Gastrocnemius medialis (tissue), 4 donors: Measurements from ENCODE around the gene TCF3. TPM values are rescaled to one million over a fixed set of nuclear protein-coding genes. Genes with fewer than 3 reads are reported as not detected.

Experiments
- ATAC-seq, 2 donors: fragments of 150-250 bp; one replicate each; pipeline ENCODE4 v1.9.1; 2016
- DNase-seq, 2 donors: peaks; one replicate each; pipeline ENCODE4 v3.0.0-alpha.2; 2019
- H3K27ac ChIP-seq, 4 donors: fragments of 200-600 bp; sonication (generic); 1 replicate in 1 of 4; 2 replicates in 3 of 4; pipeline ENCODE4 v1.5.1; 2016 to 2018; ENCODE audit warnings: mild to moderate bottlenecking in 2 of 4, moderate library complexity in 1 of 4
- H3K27me3 ChIP-seq, 3 donors: fragments of 200-600 bp; sonication (generic) in 2 of 3; 1 replicate in 1 of 3; 2 replicates in 2 of 3; pipeline versions ENCODE4 v1.5.1 to v1.6.0; 2016 to 2019; ENCODE audit warnings: mild to moderate bottlenecking in 1 of 3, moderate library complexity in 1 of 3
- H3K36me3 ChIP-seq, 2 donors: fragments of 200-600 bp; sonication (generic) in 1 of 2; one replicate each; pipeline ENCODE4 v1.5.1; 2017 to 2018
- H3K4me1 ChIP-seq, 2 donors: fragments of 200-600 bp; sonication (generic) in 1 of 2; one replicate each; pipeline ENCODE4 v1.5.1; 2016 to 2017; ENCODE audit warnings: mild to moderate bottlenecking in 2 of 2
- H3K4me3 ChIP-seq, 4 donors: fragments of 200-600 bp; sonication (generic) in 3 of 4; 1 replicate in 1 of 4; 2 replicates in 3 of 4; pipeline ENCODE4 v1.5.1; 2016 to 2019; ENCODE audit warnings: mild to moderate bottlenecking in 2 of 4
- H3K9me3 ChIP-seq, 3 donors: fragments of 200-600 bp; sonication (generic) in 2 of 3; 1 replicate in 1 of 3; 2 replicates in 2 of 3; pipeline ENCODE4 v1.5.1; 2016 to 2019
- CTCF ChIP-seq, 5 experiments: fragments of 450-650 bp in 3 of 5; fragments of 200-600 bp in 2 of 5; sonication (generic) in 2 of 5; IDR thresholded peaks in 4 of 5; conservative IDR thresholded peaks in 1 of 5; 1 replicate in 4 of 5; 2 replicates in 1 of 5; pipeline ENCODE4 v1.5.1; 2016 to 2019; ENCODE audit warnings: antibody characterized with exemption in 5 of 5, mild to moderate bottlenecking in 3 of 5, moderate library complexity in 3 of 5
- POLR2A ChIP-seq, 2 donors: fragments of 450-650 bp; IDR thresholded peaks; one replicate each; pipeline ENCODE4 v1.6.1; 2017; ENCODE audit warnings: antibody characterized with exemption in 2 of 2, mild to moderate bottlenecking in 2 of 2, moderate library complexity in 2 of 2
- in situ Hi-C, 4 donors: fragments of 200-750 bp; cut with MboI; loops; one replicate each; pipeline versions ENCODE4 v1.15.0 to v1.8.0; 2017; ENCODE audit warnings: low sequenced_read_pairs in 4 of 4
- intact Hi-C: fragments of 100-400 bp; cut with DNase I; formaldehyde crosslinking; loops from one replicate; pipeline ENCODE4 v1.15.1; 2023; ENCODE audit warnings: low total_unique reads
- total RNA-seq, 4 donors: library from RNA; depleted of rRNA; stranded (reverse); fragments of >200 nt; gene quantifications; one replicate each; pipeline versions ENCODE4 v1.1.0 to v1.2.3, GENCODE V29; 2016

Gene TCF3
- total RNA-seq, 4 donors from 2014 or later: 22.0 to 58.6 (median 42.5) TPM

- in situ Hi-C loops: no loop called here
- Histone ChIP-seq H3K27me3 (no peaks in the 10 kb centered on the region), H3K27ac (no peak overlapping the region), H3K4me3 (no peak overlapping the region), H3K36me3 (peaks cover 0 to 38% of the 10 kb centered on the region in 2 donors), H3K4me1 (peaks cover 9 to 10% of the 10 kb centered on the region in 2 donors), H3K9me3 (no peaks in the 10 kb centered on the region)
- TF ChIP-seq CTCF (IDR thresholded peaks at IDR 0.05 in 4 of 5, conservative IDR thresholded peaks at IDR 0.05 in 1 of 5) (no peak), POLR2A (IDR thresholded peaks at IDR 0.05) (no peak)
- intact Hi-C loops: no loop called here
- DNase-seq: no peak
- no peak for ATAC-seq
Observed at GRCh38 chr19:1585243-1585580, 67.2 kb downstream of the TCF3 start.

DNA sequence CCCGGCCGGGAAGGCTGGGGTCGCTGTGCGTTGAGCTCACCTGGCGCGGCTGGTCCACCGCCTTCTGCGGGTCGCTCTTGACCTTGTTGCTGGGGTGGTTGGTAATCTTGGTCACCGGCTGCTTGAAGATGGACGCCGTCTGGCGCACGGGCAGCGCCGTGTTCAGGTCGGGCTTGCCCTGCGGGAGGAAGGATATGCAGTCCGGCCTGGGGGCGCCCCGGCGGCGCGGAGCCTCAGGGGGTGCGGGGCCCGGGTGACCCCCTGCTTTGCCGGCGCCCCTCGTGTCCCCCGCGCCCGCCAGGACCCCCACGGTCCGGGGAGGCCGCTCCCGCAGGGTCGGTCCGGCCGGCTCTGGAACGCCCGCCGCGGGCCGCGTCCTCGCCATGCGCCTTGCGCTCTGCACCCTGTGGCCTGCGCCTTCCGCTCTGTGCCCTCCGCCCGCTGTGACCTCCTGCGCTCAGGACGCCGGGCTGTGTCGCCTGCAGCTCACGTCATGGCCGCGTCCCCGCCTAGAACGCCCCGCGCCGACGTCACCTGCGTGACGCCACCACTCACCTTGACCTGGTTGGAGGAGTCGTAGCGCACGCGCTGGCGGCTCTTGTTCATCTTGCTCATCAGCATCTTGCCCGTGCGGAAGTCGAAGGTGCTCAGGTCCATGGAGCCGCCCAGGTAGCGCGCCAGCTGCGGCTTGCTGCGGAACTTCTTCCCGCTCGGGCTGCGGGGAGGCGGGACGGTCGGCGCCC, 67.7 kb downstream of the TCF3 start:
- DNase-seq (no peak), ATAC-seq (no peak)
- intact Hi-C loops (no loop called here), in situ Hi-C loops (no loop called here)
- H3K36me3 ChIP-seq: peaks cover 0 to 44% of the 10 kb centered on the region in 2 donors
- no peak overlapping the region for H3K27ac ChIP-seq
- no peaks in the 10 kb centered on the region for H3K27me3 ChIP-seq
- TF ChIP-seq CTCF (IDR thresholded peaks at IDR 0.05 in 4 of 5, conservative IDR thresholded peaks at IDR 0.05 in 1 of 5): no peak
- no peak for TF ChIP-seq POLR2A (IDR thresholded peaks at IDR 0.05)
- H3K9me3 ChIP-seq: no peaks in the 10 kb centered on the region
- peaks cover 3 to 10% of the 10 kb centered on the region in 2 donors for H3K4me1 ChIP-seq
- H3K4me3 ChIP-seq: no peak overlapping the region

DNA sequence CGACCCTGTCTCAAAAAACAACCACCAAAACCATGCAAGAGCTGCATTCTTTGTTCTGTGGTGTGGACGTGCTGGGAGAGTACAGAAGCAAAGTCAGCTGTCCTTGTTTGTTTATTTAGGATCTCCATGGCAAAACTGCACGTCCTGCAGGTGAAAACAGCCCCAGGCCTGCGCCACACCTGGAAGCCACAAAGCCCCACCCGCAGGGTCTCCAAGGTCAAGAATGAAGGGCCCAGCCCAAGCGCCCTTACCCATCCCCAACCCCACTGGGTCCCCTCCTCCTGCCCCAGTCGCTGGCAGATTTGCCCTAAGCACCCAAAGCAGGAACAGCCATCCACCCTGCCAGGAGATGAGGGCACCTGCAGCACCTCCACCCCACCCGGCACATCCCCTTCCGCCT, 70.2 kb downstream of the TCF3 start:
- intact Hi-C loops (no loop called here), in situ Hi-C loops (no loop called here)
- no peaks in the 10 kb centered on the region for H3K27me3 ChIP-seq
- no peak for DNase-seq
- no peak overlapping the region for H3K4me3 ChIP-seq
- H3K9me3 ChIP-seq: no peaks in the 10 kb centered on the region
- ATAC-seq: no peak
- peaks cover 0 to 62% of the 10 kb centered on the region in 2 donors for H3K36me3 ChIP-seq
- no peaks in the 10 kb centered on the region for H3K4me1 ChIP-seq
- H3K27ac ChIP-seq: no peak overlapping the region
- TF ChIP-seq POLR2A (IDR thresholded peaks at IDR 0.05): no peak
- no peak for TF ChIP-seq CTCF (IDR thresholded peaks at IDR 0.05 in 4 of 5, conservative IDR thresholded peaks at IDR 0.05 in 1 of 5)

DNA sequence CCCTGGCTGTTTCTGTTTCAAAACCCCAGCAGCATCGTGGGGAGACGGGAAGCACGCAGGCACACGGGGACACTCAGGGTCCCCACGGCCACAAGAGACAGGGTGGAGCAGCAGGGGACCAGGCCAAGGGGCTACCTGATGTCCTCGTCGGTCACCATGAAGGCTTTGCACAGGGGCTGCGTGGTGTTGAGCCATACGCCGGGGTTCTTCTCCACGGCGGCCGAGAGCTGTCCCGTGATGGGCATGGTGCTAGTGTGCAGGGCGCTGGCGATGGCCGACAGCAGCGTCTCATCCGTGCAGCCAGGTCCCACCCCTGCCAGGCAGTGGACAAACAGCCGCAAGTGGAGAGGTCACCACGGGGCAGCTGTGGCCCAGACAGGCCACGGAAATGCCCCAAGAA, 71.5 kb downstream of the TCF3 start:
- TF ChIP-seq CTCF (IDR thresholded peaks at IDR 0.05 in 4 of 5, conservative IDR thresholded peaks at IDR 0.05 in 1 of 5) (no peak), POLR2A (IDR thresholded peaks at IDR 0.05) (no peak)
- intact Hi-C loops (no loop called here), in situ Hi-C loops (no loop called here)
- Histone ChIP-seq H3K36me3 (peaks cover 0 to 67% of the 10 kb centered on the region in 2 donors), H3K4me1 (no peaks in the 10 kb centered on the region), H3K27me3 (no peaks in the 10 kb centered on the region), H3K9me3 (no peaks in the 10 kb centered on the region), H3K4me3 (no peak overlapping the region), H3K27ac (no peak overlapping the region)
- ATAC-seq (no peak), DNase-seq (no peak)

DNA sequence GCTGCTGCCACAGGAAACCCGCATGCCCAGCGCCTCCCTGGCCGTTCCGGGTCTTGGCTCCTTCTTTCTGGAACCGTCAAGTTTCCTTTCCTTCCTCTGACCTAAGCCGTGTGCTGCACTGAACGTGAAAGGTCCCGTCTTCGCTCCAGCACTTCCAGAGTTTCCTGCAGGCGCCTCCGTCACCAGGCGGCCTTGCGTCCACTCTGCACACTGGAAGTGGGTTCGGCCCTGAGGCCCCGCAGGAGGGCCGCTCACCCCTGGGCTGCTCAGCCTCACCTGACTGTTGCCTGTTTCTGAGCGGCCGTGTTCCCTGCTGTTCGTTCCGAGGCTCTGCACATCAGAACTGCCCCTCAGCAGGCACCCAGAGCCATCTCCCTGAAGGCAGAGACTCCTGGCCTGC, 72.0 kb downstream of the TCF3 start:
- DNase-seq: no peak

More for the DNA sequence above, 72.0 kb downstream of the TCF3 start:
- in situ Hi-C loops: no loop called here
- no peaks in the 10 kb centered on the region for H3K9me3 ChIP-seq
- no peak overlapping the region for H3K4me3 ChIP-seq
- intact Hi-C loops: no loop called here
- TF ChIP-seq CTCF (IDR thresholded peaks at IDR 0.05 in 4 of 5, conservative IDR thresholded peaks at IDR 0.05 in 1 of 5) (no peak), POLR2A (IDR thresholded peaks at IDR 0.05) (no peak)
- H3K27me3 ChIP-seq: no peaks in the 10 kb centered on the region
- H3K36me3 ChIP-seq: peaks cover 0 to 67% of the 10 kb centered on the region in 2 donors
- H3K4me1 ChIP-seq: no peaks in the 10 kb centered on the region
- H3K27ac ChIP-seq: no peak overlapping the region
- ATAC-seq: no peak
